ENCODE results near the gene ARAP3. TPM values are rescaled to one million over a fixed set of nuclear protein-coding genes. Genes with fewer than 3 reads are reported as not detected.
"Not testable (repeated sequence)": the region's sequence is repeated elsewhere in the genome, so short reads cannot be mapped to it uniquely, and the experiment has no call there.

ARAP3 gene
- polyA plus RNA-seq, 3 donors = 1.2 to 18.2 (median 2.2) TPM

DNA sequence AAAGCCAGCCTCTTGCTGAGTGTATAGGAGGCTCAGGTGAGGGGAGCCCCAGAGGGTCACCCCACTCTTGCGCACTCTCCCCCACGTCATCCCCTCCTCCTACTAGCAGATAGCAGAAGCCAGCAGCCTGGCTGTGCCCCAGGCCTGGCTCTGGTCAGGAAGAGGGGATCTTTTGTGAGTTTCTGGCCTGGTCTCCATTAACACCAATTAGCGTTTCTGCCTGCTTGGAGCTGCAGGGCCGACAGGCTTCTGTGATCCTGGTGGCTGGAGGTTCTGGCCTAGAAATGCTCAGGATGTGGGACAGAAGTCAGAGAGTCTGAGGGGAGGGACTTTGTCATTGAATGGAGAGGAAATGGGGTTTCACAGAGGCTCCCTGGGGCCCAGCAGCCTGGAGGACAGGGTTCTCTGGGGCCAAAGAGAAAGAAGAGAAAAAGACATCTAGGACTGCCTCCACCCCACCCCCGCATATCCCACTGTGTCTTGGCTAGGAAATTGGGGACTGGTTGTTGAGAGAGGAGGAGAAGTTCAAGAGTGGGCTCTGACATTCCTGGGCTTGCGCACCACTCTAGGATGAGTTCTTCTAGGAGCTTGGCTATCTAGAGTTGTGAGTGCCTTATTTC lies 47.5 kb upstream of the ARAP3 start:
- Histone ChIP-seq H3K9ac (ENCODE audit: insufficient read depth, low read length, poor library complexity, severe bottlenecking) (no peak overlapping the region), H3K4me2 (replicated peaks; ENCODE audit: extremely low read depth, low read length, poor library complexity, severe bottlenecking) (no peak overlapping the region), H3K4me3 (replicated peaks in 1 of 3; ENCODE audit: low read depth in 2 of 3, low read length in 3 of 3) (no peak overlapping the region), H3K36me3 (replicated peaks in 1 of 2; ENCODE audit: control insufficient read depth in 1 of 2, insufficient read depth in 2 of 2, low read length in 2 of 2) (no peaks in the 10 kb centered on the region), H4K20me1 (ENCODE audit: insufficient read depth, low read length) (no peaks in the 10 kb centered on the region), H3K9me3 (replicated peaks in 1 of 2; ENCODE audit: control insufficient read depth in 1 of 2, insufficient read depth in 1 of 2, low read length in 2 of 2) (no peaks in the 10 kb centered on the region), H3K27me3 (ENCODE audit: control insufficient read depth in 2 of 2, insufficient read depth in 2 of 2, low read length in 2 of 2) (no peaks in the 10 kb centered on the region), H2AFZ (ENCODE audit: insufficient read depth, low read depth, low read length, poor library complexity, severe bottlenecking) (no peak overlapping the region), H3K79me2 (ENCODE audit: insufficient read depth, low read length) (no peaks in the 10 kb centered on the region), H3K4me1 (ENCODE audit: control insufficient read depth in 1 of 2, insufficient read depth in 2 of 2, low read length in 2 of 2) (no peaks in the 10 kb centered on the region), H3K27ac (ENCODE audit: low read depth in 1 of 2, low read length in 2 of 2) (no peak overlapping the region)
- peak overlapping the region in 1 of 7 donors; percentile 26 for H3K27ac Mint-ChIP-seq
- DNase-seq = no peak
- no peak overlapping the region for H3K4me3 Mint-ChIP-seq
- intact Hi-C loops (cut with micrococcal nuclease) = no loop called here
- H3K27me3 Mint-ChIP-seq (ENCODE audit: low read depth in 3 of 3) = peaks cover 2 to 25% (median 14%) of the 10 kb centered on the region in 3 donors
- no peaks in the 10 kb centered on the region for H3K36me3 Mint-ChIP-seq
- H3K9me3 Mint-ChIP-seq = no peaks in the 10 kb centered on the region
- no peak for TF ChIP-seq CTCF (IDR thresholded peaks at IDR 0.05)
- WGBS (ENCODE audit: insufficient coverage) = 100% methylated on average over 1 of the region's 6 CpGs
- no peaks in the 10 kb centered on the region for H3K4me1 Mint-ChIP-seq

- no peak overlapping the region for H3K27ac ChIP-seq (ENCODE audit: low read depth in 1 of 2, low read length in 2 of 2)
- Mint-ChIP-seq H3K9me3 (peaks cover 0 to 3% (median 1%) of the 10 kb centered on the region in 7 donors), H3K4me3 (no peak overlapping the region), H3K36me3 (no peaks in the 10 kb centered on the region), H3K27me3 (ENCODE audit: low read depth in 3 of 3) (peaks cover 6 to 26% (median 19%) of the 10 kb centered on the region in 3 donors), H3K27ac (no peak overlapping the region), H3K4me1 (no peaks in the 10 kb centered on the region)
- no peak for TF ChIP-seq CTCF (IDR thresholded peaks at IDR 0.05)
- intact Hi-C loops (cut with micrococcal nuclease) = no loop called here
- H3K36me3 ChIP-seq (replicated peaks in 1 of 2; ENCODE audit: control insufficient read depth in 1 of 2, insufficient read depth in 2 of 2, low read length in 2 of 2) = no peaks in the 10 kb centered on the region
- H3K4me3 ChIP-seq (replicated peaks in 1 of 3; ENCODE audit: low read depth in 2 of 3, low read length in 3 of 3) = no peak overlapping the region
- no peak overlapping the region for H2AFZ ChIP-seq (ENCODE audit: insufficient read depth, low read depth, low read length, poor library complexity, severe bottlenecking)
- DNase-seq = no peak
- no peak overlapping the region for H3K9ac ChIP-seq (ENCODE audit: insufficient read depth, low read length, poor library complexity, severe bottlenecking)
- no peaks in the 10 kb centered on the region for H4K20me1 ChIP-seq (ENCODE audit: insufficient read depth, low read length)
- WGBS (ENCODE audit: insufficient coverage) = 100% methylated on average over 2 of the region's 3 CpGs
- no peaks in the 10 kb centered on the region for H3K79me2 ChIP-seq (ENCODE audit: insufficient read depth, low read length)
- no peaks in the 10 kb centered on the region for H3K9me3 ChIP-seq (replicated peaks in 1 of 2; ENCODE audit: control insufficient read depth in 1 of 2, insufficient read depth in 1 of 2, low read length in 2 of 2)
- no peak overlapping the region for H3K4me2 ChIP-seq (replicated peaks; ENCODE audit: extremely low read depth, low read length, poor library complexity, severe bottlenecking)
- H3K27me3 ChIP-seq (ENCODE audit: control insufficient read depth in 2 of 2, insufficient read depth in 2 of 2, low read length in 2 of 2) = no peaks in the 10 kb centered on the region
- no peaks in the 10 kb centered on the region for H3K4me1 ChIP-seq (ENCODE audit: control insufficient read depth in 1 of 2, insufficient read depth in 2 of 2, low read length in 2 of 2)
Observed at GRCh38 chr5:141725891-141726290, 43.9 kb upstream of the ARAP3 start.

DNA sequence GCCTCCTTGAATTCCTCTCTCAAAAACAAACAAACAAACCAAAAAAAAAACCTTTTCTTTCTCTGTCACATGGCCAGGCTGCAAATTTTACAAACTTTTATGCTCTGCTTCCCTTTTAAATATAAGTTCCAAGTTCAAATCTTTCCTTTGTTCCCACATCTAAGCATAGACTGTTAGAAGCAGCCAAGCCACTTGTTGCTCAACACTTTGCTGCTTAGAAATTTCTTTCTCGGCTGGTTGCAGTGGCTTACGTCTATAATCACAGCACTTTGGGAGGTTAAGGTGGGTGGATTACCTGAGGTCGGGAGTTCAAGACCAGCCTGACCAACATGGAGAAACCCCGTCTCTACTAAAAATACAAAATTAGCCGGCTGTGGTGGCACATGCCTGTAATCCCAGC lies 43.1 kb upstream of the ARAP3 start:
- H3K27me3 ChIP-seq (ENCODE audit: control insufficient read depth in 2 of 2, insufficient read depth in 2 of 2, low read length in 2 of 2); H3K27ac ChIP-seq (ENCODE audit: low read depth in 1 of 2, low read length in 2 of 2); H3K4me1 ChIP-seq (ENCODE audit: control insufficient read depth in 1 of 2, insufficient read depth in 2 of 2, low read length in 2 of 2); H3K4me1 Mint-ChIP-seq; H3K4me3 Mint-ChIP-seq; H3K9me3 Mint-ChIP-seq; H4K20me1 ChIP-seq (ENCODE audit: insufficient read depth, low read length); H3K36me3 Mint-ChIP-seq; intact Hi-C loops (cut with micrococcal nuclease); H3K4me2 ChIP-seq (replicated peaks; ENCODE audit: extremely low read depth, low read length, poor library complexity, severe bottlenecking); H3K79me2 ChIP-seq (ENCODE audit: insufficient read depth, low read length); H3K9me3 ChIP-seq (replicated peaks in 1 of 2; ENCODE audit: control insufficient read depth in 1 of 2, insufficient read depth in 1 of 2, low read length in 2 of 2); H2AFZ ChIP-seq (ENCODE audit: insufficient read depth, low read depth, low read length, poor library complexity, severe bottlenecking); DNase-seq; H3K36me3 ChIP-seq (replicated peaks in 1 of 2; ENCODE audit: control insufficient read depth in 1 of 2, insufficient read depth in 2 of 2, low read length in 2 of 2); H3K4me3 ChIP-seq (replicated peaks in 1 of 3; ENCODE audit: low read depth in 2 of 3, low read length in 3 of 3); H3K27ac Mint-ChIP-seq; H3K9ac ChIP-seq (ENCODE audit: insufficient read depth, low read length, poor library complexity, severe bottlenecking): not testable (repeated sequence)
- no CpG with 5 or more reads among the region's 5 CpGs for WGBS (ENCODE audit: insufficient coverage)
- peaks cover 6 to 21% (median 17%) of the 10 kb centered on the region in 3 donors for H3K27me3 Mint-ChIP-seq (ENCODE audit: low read depth in 3 of 3)
